HepG2 (cell line): Measurements from ENCODE around the gene GNPAT. TPM values are rescaled to one million over a fixed set of nuclear protein-coding genes. Genes with fewer than 3 reads are reported as not detected.

ENCODE experiments used
- ATF1 ChIP-seq: IDR thresholded peaks from 2 replicates; pipeline ENCODE4 v1.6.1; 2016; ENCODE audit warnings: mild to moderate bottlenecking, control low read depth
- CENPT ChIP-seq: sonication (generic); formaldehyde crosslinking; IDR thresholded peaks from 2 replicates; pipeline ENCODE4 v1.8.0; 2022; ENCODE audit warnings: low read depth, mild to moderate bottlenecking, moderate library complexity, missing genetic modification reagents
- CHD4 ChIP-seq: fragments of 200-600 bp; sonication (generic); IDR thresholded peaks from 2 replicates; pipeline ENCODE4 v1.7.0; 2017; ENCODE audit warnings: mild to moderate bottlenecking, low read length, borderline replicate concordance
- E2F2 ChIP-seq: sonication (generic); formaldehyde crosslinking; IDR thresholded peaks from 2 replicates; pipeline ENCODE4 v1.4.0; 2020; ENCODE audit warnings: missing genetic modification reagents, borderline replicate concordance
- JARID2 ChIP-seq: sonication (generic); formaldehyde crosslinking; IDR thresholded peaks from 2 replicates; pipeline ENCODE4 v1.8.1; 2023; ENCODE audit warnings: missing genetic modification reagents, inconsistent platforms; ENCODE audit not compliant: insufficient replicate concordance
- MTF2 ChIP-seq: sonication (generic); formaldehyde crosslinking; IDR thresholded peaks from 2 replicates; pipeline ENCODE4 v1.5.0; 2020; ENCODE audit warnings: missing genetic modification reagents, borderline replicate concordance
- MYC ChIP-seq: sonication (generic); formaldehyde crosslinking; IDR thresholded peaks from 2 replicates; pipeline ENCODE4 v1.9.0; 2021; ENCODE audit warnings: missing genetic modification reagents, borderline replicate concordance
- MYNN ChIP-seq: sonication (generic); formaldehyde crosslinking; IDR thresholded peaks from 2 replicates; pipeline ENCODE4 v1.4.0; 2020; ENCODE audit warnings: mild to moderate bottlenecking, low read depth, missing genetic modification reagents
- POLR2G ChIP-seq: fragments of 200-400 bp; formaldehyde crosslinking; IDR thresholded peaks from 2 replicates; pipeline ENCODE4 v1.6.1; 2018; ENCODE audit warnings: mild to moderate bottlenecking, low read depth, low read length, moderate library complexity
- RAD51 ChIP-seq: fragments of 450-650 bp; IDR thresholded peaks from 2 replicates; pipeline ENCODE4 v1.6.1; 2016; ENCODE audit warnings: borderline replicate concordance
- RCOR2 ChIP-seq: IDR thresholded peaks from 2 replicates; pipeline ENCODE4 v1.6.1; 2016; ENCODE audit warnings: missing biosample characterization, missing genetic modification reagents
- RXRA ChIP-seq: sonication (generic); formaldehyde crosslinking; IDR thresholded peaks from 2 replicates; pipeline ENCODE4 v1.5.1; 2020; ENCODE audit warnings: missing genetic modification reagents
- SRSF9 ChIP-seq: fragments of 200-400 bp; formaldehyde crosslinking; IDR thresholded peaks from 2 replicates; pipeline ENCODE4 v1.6.1; 2018; ENCODE audit warnings: borderline replicate concordance, mild to moderate bottlenecking, low read depth, low read length; ENCODE audit not compliant: insufficient read depth, poor library complexity, severe bottlenecking
- TIGD3 ChIP-seq: sonication (generic); formaldehyde crosslinking; IDR thresholded peaks from 2 replicates; pipeline ENCODE4 v1.5.1; 2020; ENCODE audit warnings: mild to moderate bottlenecking, missing genetic modification reagents, borderline replicate concordance
- ZBTB26 ChIP-seq: IDR thresholded peaks from 2 replicates; pipeline ENCODE4 v1.6.1; 2016; ENCODE audit warnings: missing compliant biosample characterization, missing genetic modification reagents, borderline replicate concordance
- ZBTB43 ChIP-seq: sonication (generic); formaldehyde crosslinking; conservative IDR thresholded peaks from 2 replicates; pipeline ENCODE4 v1.4.0; 2020; ENCODE audit warnings: missing genetic modification reagents
- ZFX ChIP-seq: sonication (generic); formaldehyde crosslinking; IDR thresholded peaks from 2 replicates; pipeline ENCODE4 v1.4.0; 2020; ENCODE audit warnings: mild to moderate bottlenecking, low read depth, missing genetic modification reagents, moderate library complexity
- ZMYM4 ChIP-seq: sonication (generic); formaldehyde crosslinking; IDR thresholded peaks from 2 replicates; pipeline ENCODE4 v1.8.1; 2023; ENCODE audit warnings: mild to moderate bottlenecking, missing genetic modification reagents
- ZNF160 ChIP-seq: sonication (generic); formaldehyde crosslinking; IDR thresholded peaks from 2 replicates; pipeline ENCODE4 v1.8.0; 2022; ENCODE audit warnings: mild to moderate bottlenecking, inconsistent platforms, missing genetic modification reagents
- ZNF234 ChIP-seq: sonication (generic); formaldehyde crosslinking; conservative IDR thresholded peaks from 2 replicates; pipeline ENCODE4 v1.5.1; 2020; ENCODE audit warnings: mild to moderate bottlenecking, missing genetic modification reagents
- ZNF282 ChIP-seq: fragments of 450-650 bp; IDR thresholded peaks from 2 replicates; pipeline ENCODE4 v1.6.1; 2018; ENCODE audit not compliant: partially characterized antibody
- ZNF451 ChIP-seq: sonication (generic); formaldehyde crosslinking; IDR thresholded peaks from 2 replicates; pipeline ENCODE4 v1.5.0; 2020; ENCODE audit warnings: mild to moderate bottlenecking, missing genetic modification reagents
- ZNF546 ChIP-seq: sonication (generic); formaldehyde crosslinking; conservative IDR thresholded peaks from 2 replicates; pipeline ENCODE4 v1.8.1; 2023; ENCODE audit warnings: mild to moderate bottlenecking, missing genetic modification reagents
- ZNF552 ChIP-seq: sonication (generic); formaldehyde crosslinking; IDR thresholded peaks from 2 replicates; pipeline ENCODE4 v1.9.0; 2022; ENCODE audit warnings: missing genetic modification reagents, mild to moderate bottlenecking, borderline replicate concordance
- ZNF556 ChIP-seq: sonication (generic); formaldehyde crosslinking; IDR thresholded peaks from 2 replicates; pipeline ENCODE4 v1.4.0; 2020; ENCODE audit warnings: mild to moderate bottlenecking, missing genetic modification reagents, borderline replicate concordance
- ZNF605 ChIP-seq: sonication (generic); formaldehyde crosslinking; IDR thresholded peaks from 2 replicates; pipeline ENCODE4 v1.8.0; 2022; ENCODE audit warnings: mild to moderate bottlenecking, missing genetic modification reagents
- ZNF773 ChIP-seq: sonication (generic); formaldehyde crosslinking; IDR thresholded peaks from 2 replicates; pipeline ENCODE4 v1.4.0; 2020; ENCODE audit warnings: missing genetic modification reagents, borderline replicate concordance
- ZNF775 ChIP-seq: sonication (generic); formaldehyde crosslinking; IDR thresholded peaks from 2 replicates; pipeline ENCODE4 v1.4.0; 2020; ENCODE audit warnings: missing genetic modification reagents, mild to moderate bottlenecking, moderate library complexity, borderline replicate concordance
- polyA plus RNA-seq, 8 experiments: library from polyadenylated mRNA; depleted of rRNA in 3 of 8; stranded (reverse) in 7 of 8; unstranded in 1 of 8; fragments of >200 nt; fragmentation: Illumina TruSeq in 4 of 8; extraction: Trizol in 4 of 8; gene quantifications; 2 replicates each; pipeline versions ENCODE4 v1.2.1 to v1.2.3, GENCODE V29; 2011 to 2016; ENCODE audit warnings: low read depth in 4 of 8, missing spikeins in 1 of 8, mixed read lengths in 1 of 8; ENCODE audit not compliant: insufficient read depth in 1 of 8
- total RNA-seq, 5 experiments: library from RNA; depleted of rRNA; stranded (reverse); fragments of >200 nt; fragmentation: Illumina TruSeq; extraction: Trizol; gene quantifications; 2 replicates each; pipeline ENCODE4 v1.2.3, GENCODE V29; 2016; ENCODE audit warnings: low read depth in 1 of 5

Gene GNPAT
- total and polyA plus RNA-seq, 2 of the 13 experiments (the other 11 are each of a cell fraction or from before 2014, with no cell fraction given): 58.3 to 114 TPM

- TF ChIP-seq ZBTB26 (CRISPR knock-in tag) (no peak), MTF2 (CRISPR knock-in tag) (no peak), RAD51 (no peak), SRSF9 (no peak), ZNF605 (CRISPR knock-in tag) (no peak), ZNF773 (CRISPR knock-in tag) (no peak), ATF1 (CRISPR knock-in tag) (no peak), ZNF775 (CRISPR knock-in tag) (no peak), E2F2 (CRISPR knock-in tag) (no peak), ZMYM4 (no peak), TIGD3 (CRISPR knock-in tag) (no peak), ZNF556 (CRISPR knock-in tag) (no peak), ZNF234 (CRISPR knock-in tag) (no peak), CHD4 (no peak), CENPT (CRISPR knock-in tag) (no peak), ZNF552 (CRISPR knock-in tag) (no peak), ZFX (CRISPR knock-in tag) (no peak), RXRA (no peak), ZNF160 (CRISPR knock-in tag) (no peak), MYC (CRISPR knock-in tag) (no peak), JARID2 (no peak), MYNN (CRISPR knock-in tag) (no peak), RCOR2 (CRISPR knock-in tag) (no peak), ZNF546 (CRISPR knock-in tag) (no peak), ZBTB43 (0 out of 2 replicates have a peak, but pooled peaks have one; percentile 60), ZNF451 (CRISPR knock-in tag) (no peak), POLR2G (no peak), ZNF282 (no peak)
Measured at GRCh38 chr1:231236208-231236591, 4.8 kb upstream of the GNPAT start (continued).
